Measurements from ENCODE around the gene ZDHHC24. TPM values are rescaled to one million over a fixed set of nuclear protein-coding genes. Genes with fewer than 3 reads are reported as not detected.
"Not testable (repeated sequence)": the region's sequence is repeated elsewhere in the genome, so short reads cannot be mapped to it uniquely, and the experiment has no call there.

Gene ZDHHC24
- total and polyA plus RNA-seq, 2 donors: 4.9 to 11.3 TPM

- H3K36me3 ChIP-seq (ENCODE audit: control insufficient read depth in 2 of 2, insufficient read depth in 2 of 2, low read length in 1 of 2); H3K27me3 ChIP-seq (ENCODE audit: control insufficient read depth in 2 of 2, insufficient read depth in 1 of 2, low read length in 1 of 2); H3K4me3 ChIP-seq (ENCODE audit: low read length in 2 of 2); H3K27ac ChIP-seq (ENCODE audit: low read depth in 1 of 2, low read length in 1 of 2); DNase-seq (ENCODE audit: low read depth in 6 of 9, low spot score in 9 of 9); H3K9me3 ChIP-seq (ENCODE audit: control insufficient read depth in 2 of 2, insufficient read depth in 1 of 2, low read length in 1 of 2): not testable (repeated sequence)
- 80% methylated on average over 2 of the region's 2 CpGs for WGBS
- peaks cover 6 to 20% of the 10 kb centered on the region in 2 donors for H3K4me1 ChIP-seq (ENCODE audit: control insufficient read depth in 2 of 2, insufficient read depth in 2 of 2, low read length in 2 of 2)
Measured at GRCh38 chr11:66589315-66589714, 43.5 kb upstream of the ZDHHC24 start.

GRCh38 chr11:66586136-66586535 lies 40.3 kb upstream of the ZDHHC24 start:
- peaks cover 0 to 3% of the 10 kb centered on the region in 2 donors for H3K27me3 ChIP-seq (ENCODE audit: control insufficient read depth in 2 of 2, insufficient read depth in 1 of 2, low read length in 1 of 2)
- H3K4me1 ChIP-seq (ENCODE audit: control insufficient read depth in 2 of 2, insufficient read depth in 2 of 2, low read length in 2 of 2): no peaks in the 10 kb centered on the region
- H3K36me3 ChIP-seq (ENCODE audit: control insufficient read depth in 2 of 2, insufficient read depth in 2 of 2, low read length in 1 of 2): no peaks in the 10 kb centered on the region
- DNase-seq (ENCODE audit: low read depth in 6 of 9, low spot score in 9 of 9): no peak
- no peak overlapping the region for H3K27ac ChIP-seq (ENCODE audit: low read depth in 1 of 2, low read length in 1 of 2)
- H3K4me3 ChIP-seq (ENCODE audit: low read length in 2 of 2): no peak overlapping the region
- peaks cover 0 to 11% of the 10 kb centered on the region in 2 donors for H3K9me3 ChIP-seq (ENCODE audit: control insufficient read depth in 2 of 2, insufficient read depth in 1 of 2, low read length in 1 of 2)
- WGBS: 80% methylated on average over 2 of the region's 2 CpGs

GRCh38 chr11:66585447-66585846 lies 39.6 kb upstream of the ZDHHC24 start:
- WGBS: 98% methylated on average over 1 of the region's 1 CpG

GRCh38 chr11:66582565-66583147 lies 36.8 kb upstream of the ZDHHC24 start:
- H3K27me3 ChIP-seq (ENCODE audit: control insufficient read depth in 2 of 2, insufficient read depth in 1 of 2, low read length in 1 of 2); H3K4me1 ChIP-seq (ENCODE audit: control insufficient read depth in 2 of 2, insufficient read depth in 2 of 2, low read length in 2 of 2); DNase-seq (ENCODE audit: low read depth in 6 of 9, low spot score in 9 of 9); H3K27ac ChIP-seq (ENCODE audit: low read depth in 1 of 2, low read length in 1 of 2); H3K4me3 ChIP-seq (ENCODE audit: low read length in 2 of 2); H3K36me3 ChIP-seq (ENCODE audit: control insufficient read depth in 2 of 2, insufficient read depth in 2 of 2, low read length in 1 of 2): not testable (repeated sequence)
- H3K9me3 ChIP-seq (ENCODE audit: control insufficient read depth in 2 of 2, insufficient read depth in 1 of 2, low read length in 1 of 2): peaks cover 0 to 11% of the 10 kb centered on the region in 2 donors
- WGBS: 93% methylated on average over 3 of the region's 3 CpGs

More at GRCh38 chr11:66585447-66585846, 39.6 kb upstream of the ZDHHC24 start:
- H3K4me1 ChIP-seq (ENCODE audit: control insufficient read depth in 2 of 2, insufficient read depth in 2 of 2, low read length in 2 of 2); H3K4me3 ChIP-seq (ENCODE audit: low read length in 2 of 2); H3K36me3 ChIP-seq (ENCODE audit: control insufficient read depth in 2 of 2, insufficient read depth in 2 of 2, low read length in 1 of 2); H3K27me3 ChIP-seq (ENCODE audit: control insufficient read depth in 2 of 2, insufficient read depth in 1 of 2, low read length in 1 of 2); DNase-seq (ENCODE audit: low read depth in 6 of 9, low spot score in 9 of 9); H3K27ac ChIP-seq (ENCODE audit: low read depth in 1 of 2, low read length in 1 of 2): not testable (repeated sequence)
- H3K9me3 ChIP-seq (ENCODE audit: control insufficient read depth in 2 of 2, insufficient read depth in 1 of 2, low read length in 1 of 2): peaks cover 0 to 11% of the 10 kb centered on the region in 2 donors

GRCh38 chr11:66581261-66581660 lies 35.4 kb upstream of the ZDHHC24 start:
- Histone ChIP-seq H3K9me3 (ENCODE audit: control insufficient read depth in 2 of 2, insufficient read depth in 1 of 2, low read length in 1 of 2) (peaks cover 0 to 11% of the 10 kb centered on the region in 2 donors), H3K36me3 (ENCODE audit: control insufficient read depth in 2 of 2, insufficient read depth in 2 of 2, low read length in 1 of 2) (no peaks in the 10 kb centered on the region), H3K27ac (ENCODE audit: low read depth in 1 of 2, low read length in 1 of 2) (no peak overlapping the region), H3K4me3 (ENCODE audit: low read length in 2 of 2) (no peak overlapping the region), H3K27me3 (ENCODE audit: control insufficient read depth in 2 of 2, insufficient read depth in 1 of 2, low read length in 1 of 2) (peaks cover 0 to 11% of the 10 kb centered on the region in 2 donors), H3K4me1 (ENCODE audit: control insufficient read depth in 2 of 2, insufficient read depth in 2 of 2, low read length in 2 of 2) (peaks cover 0 to 2% of the 10 kb centered on the region in 2 donors)
- 94% methylated on average over 3 of the region's 3 CpGs for WGBS
- DNase-seq (ENCODE audit: low read depth in 6 of 9, low spot score in 9 of 9): no peak

- H3K4me1 ChIP-seq (ENCODE audit: control insufficient read depth in 2 of 2, insufficient read depth in 2 of 2, low read length in 2 of 2): peaks cover 0 to 2% of the 10 kb centered on the region in 2 donors
- DNase-seq (ENCODE audit: low read depth in 6 of 9, low spot score in 9 of 9): no peak
- no peak overlapping the region for H3K27ac ChIP-seq (ENCODE audit: low read depth in 1 of 2, low read length in 1 of 2)
- no peaks in the 10 kb centered on the region for H3K36me3 ChIP-seq (ENCODE audit: control insufficient read depth in 2 of 2, insufficient read depth in 2 of 2, low read length in 1 of 2)
- no peak overlapping the region for H3K4me3 ChIP-seq (ENCODE audit: low read length in 2 of 2)
- peaks cover 0 to 11% of the 10 kb centered on the region in 2 donors for H3K9me3 ChIP-seq (ENCODE audit: control insufficient read depth in 2 of 2, insufficient read depth in 1 of 2, low read length in 1 of 2)
- peaks cover 0 to 11% of the 10 kb centered on the region in 2 donors for H3K27me3 ChIP-seq (ENCODE audit: control insufficient read depth in 2 of 2, insufficient read depth in 1 of 2, low read length in 1 of 2)
- WGBS: 96% methylated on average over 5 of the region's 5 CpGs
Measured at GRCh38 chr11:66580803-66581202, 35.0 kb upstream of the ZDHHC24 start.

- H3K36me3 ChIP-seq (ENCODE audit: control insufficient read depth in 2 of 2, insufficient read depth in 2 of 2, low read length in 1 of 2): no peaks in the 10 kb centered on the region
- 22% methylated on average over 25 of the region's 25 CpGs for WGBS
- peak in 4 of 9 donors; percentile 65 to 76 (median 68) for DNase-seq (ENCODE audit: low read depth in 6 of 9, low spot score in 9 of 9)
Measured at GRCh38 chr11:66579017-66579606, 33.3 kb upstream of the ZDHHC24 start.

GRCh38 chr11:66570850-66571180 lies 25.0 kb upstream of the ZDHHC24 start:
- H3K4me3 ChIP-seq (ENCODE audit: low read length in 2 of 2): no peak overlapping the region
- H3K36me3 ChIP-seq (ENCODE audit: control insufficient read depth in 2 of 2, insufficient read depth in 2 of 2, low read length in 1 of 2): no peaks in the 10 kb centered on the region
- 89% methylated on average over 2 of the region's 2 CpGs for WGBS
- H3K4me1 ChIP-seq (ENCODE audit: control insufficient read depth in 2 of 2, insufficient read depth in 2 of 2, low read length in 2 of 2): peaks cover 6 to 7% of the 10 kb centered on the region in 2 donors
- H3K27ac ChIP-seq (ENCODE audit: low read depth in 1 of 2, low read length in 1 of 2): no peak overlapping the region
- DNase-seq (ENCODE audit: low read depth in 6 of 9, low spot score in 9 of 9): no peak
- peaks cover 0 to 5% of the 10 kb centered on the region in 2 donors for H3K9me3 ChIP-seq (ENCODE audit: control insufficient read depth in 2 of 2, insufficient read depth in 1 of 2, low read length in 1 of 2)
- peaks cover 19 to 49% of the 10 kb centered on the region in 2 donors for H3K27me3 ChIP-seq (ENCODE audit: control insufficient read depth in 2 of 2, insufficient read depth in 1 of 2, low read length in 1 of 2)

More at GRCh38 chr11:66579017-66579606, 33.3 kb upstream of the ZDHHC24 start:
- Histone ChIP-seq H3K4me1 (ENCODE audit: control insufficient read depth in 2 of 2, insufficient read depth in 2 of 2, low read length in 2 of 2) (peaks cover 0 to 2% of the 10 kb centered on the region in 2 donors), H3K9me3 (ENCODE audit: control insufficient read depth in 2 of 2, insufficient read depth in 1 of 2, low read length in 1 of 2) (peaks cover 0 to 11% of the 10 kb centered on the region in 2 donors), H3K27ac (ENCODE audit: low read depth in 1 of 2, low read length in 1 of 2) (no peak overlapping the region), H3K27me3 (ENCODE audit: control insufficient read depth in 2 of 2, insufficient read depth in 1 of 2, low read length in 1 of 2) (peaks cover 0 to 11% of the 10 kb centered on the region in 2 donors), H3K4me3 (ENCODE audit: low read length in 2 of 2) (no peak overlapping the region)

- H3K4me1 ChIP-seq (ENCODE audit: control insufficient read depth in 2 of 2, insufficient read depth in 2 of 2, low read length in 2 of 2): peaks cover 6 to 7% of the 10 kb centered on the region in 2 donors
- DNase-seq (ENCODE audit: low read depth in 6 of 9, low spot score in 9 of 9): no peak
- H3K36me3 ChIP-seq (ENCODE audit: control insufficient read depth in 2 of 2, insufficient read depth in 2 of 2, low read length in 1 of 2): no peaks in the 10 kb centered on the region
- peaks cover 19 to 53% of the 10 kb centered on the region in 2 donors for H3K27me3 ChIP-seq (ENCODE audit: control insufficient read depth in 2 of 2, insufficient read depth in 1 of 2, low read length in 1 of 2)
- H3K27ac ChIP-seq (ENCODE audit: low read depth in 1 of 2, low read length in 1 of 2): no peak overlapping the region
- peaks cover 0 to 5% of the 10 kb centered on the region in 2 donors for H3K9me3 ChIP-seq (ENCODE audit: control insufficient read depth in 2 of 2, insufficient read depth in 1 of 2, low read length in 1 of 2)
- H3K4me3 ChIP-seq (ENCODE audit: low read length in 2 of 2): no peak overlapping the region
- 78% methylated on average over 5 of the region's 5 CpGs for WGBS
Measured at GRCh38 chr11:66570079-66570849, 24.4 kb upstream of the ZDHHC24 start.

Measured in thymus (tissue), 11 donors.